Liver (tissue), 3 donors: ENCODE data around the gene TCEA3.

Experiments
- RAD21 ChIP-seq, 2 donors: IDR thresholded peaks; 2 replicates each; pipeline ENCODE4 v1.6.1; 2016; ENCODE audit warnings: antibody characterized with exemption in 2 of 2, mild to moderate bottlenecking in 2 of 2
- RXRA ChIP-seq, 2 donors: IDR thresholded peaks; 2 replicates each; pipeline ENCODE4 v1.6.1; 2017 to 2018; ENCODE audit warnings: antibody characterized with exemption in 2 of 2, mild to moderate bottlenecking in 1 of 2
- SP1 ChIP-seq: IDR thresholded peaks from 2 replicates; pipeline ENCODE4 v1.6.1; 2018; ENCODE audit warnings: antibody characterized with exemption, mild to moderate bottlenecking
- TF ChIP-seq, protein P1 (sequence below): fragments of 150-350 bp; IDR thresholded peaks from 2 replicates; pipeline ENCODE4 v1.5.1; 2017; ENCODE audit warnings: improper control_type of control experiment, low read depth, low read length; ENCODE audit not compliant: missing input control
- TF ChIP-seq, protein P2 (sequence below): IDR thresholded peaks from 2 replicates; pipeline ENCODE4 v1.6.1; 2016; ENCODE audit warnings: antibody characterized with exemption
- TF ChIP-seq, protein P3 (sequence below): IDR thresholded peaks from 2 replicates; pipeline ENCODE4 v1.6.1; 2016; ENCODE audit warnings: antibody characterized with exemption, mild to moderate bottlenecking
- donor health status: healthy.
- donor health status: healthy.

DNA sequence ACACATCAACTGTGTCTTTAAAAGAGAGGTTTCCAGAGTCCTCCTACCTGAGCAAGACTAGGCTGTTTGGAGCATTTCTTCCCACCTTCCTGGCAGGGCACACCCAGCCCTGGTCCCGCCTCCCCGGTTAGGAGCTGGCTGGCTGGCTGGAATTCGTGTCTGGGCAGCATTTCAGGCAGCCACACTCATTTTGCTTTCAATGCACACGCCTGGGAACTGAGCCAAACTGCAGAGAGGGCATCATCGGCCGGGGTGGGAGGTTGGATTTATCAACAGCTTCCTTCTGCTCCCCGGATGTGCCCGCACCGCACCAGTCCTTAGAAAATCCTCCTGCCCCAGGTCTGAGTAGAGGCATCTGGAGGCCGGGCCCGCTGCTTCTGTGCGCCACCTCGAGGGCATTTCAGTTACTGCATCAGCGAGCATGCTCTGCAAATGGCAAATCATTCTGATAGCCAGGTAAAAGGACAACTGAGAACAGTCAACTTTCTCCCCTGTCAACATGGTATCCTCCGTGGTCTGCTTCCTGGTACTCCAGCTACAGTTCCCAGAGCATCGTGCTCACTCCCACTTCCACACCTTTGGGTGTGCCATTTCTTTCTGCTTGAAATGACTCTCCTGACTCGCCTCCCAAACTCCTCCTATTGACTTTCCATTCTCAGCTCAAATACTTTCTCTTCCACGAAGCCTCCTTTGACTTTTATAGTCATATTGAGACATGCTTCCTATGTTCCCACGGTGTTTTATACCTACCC, 20.6 kb downstream of the TCEA3 start:
- TF ChIP-seq, protein P1, sequence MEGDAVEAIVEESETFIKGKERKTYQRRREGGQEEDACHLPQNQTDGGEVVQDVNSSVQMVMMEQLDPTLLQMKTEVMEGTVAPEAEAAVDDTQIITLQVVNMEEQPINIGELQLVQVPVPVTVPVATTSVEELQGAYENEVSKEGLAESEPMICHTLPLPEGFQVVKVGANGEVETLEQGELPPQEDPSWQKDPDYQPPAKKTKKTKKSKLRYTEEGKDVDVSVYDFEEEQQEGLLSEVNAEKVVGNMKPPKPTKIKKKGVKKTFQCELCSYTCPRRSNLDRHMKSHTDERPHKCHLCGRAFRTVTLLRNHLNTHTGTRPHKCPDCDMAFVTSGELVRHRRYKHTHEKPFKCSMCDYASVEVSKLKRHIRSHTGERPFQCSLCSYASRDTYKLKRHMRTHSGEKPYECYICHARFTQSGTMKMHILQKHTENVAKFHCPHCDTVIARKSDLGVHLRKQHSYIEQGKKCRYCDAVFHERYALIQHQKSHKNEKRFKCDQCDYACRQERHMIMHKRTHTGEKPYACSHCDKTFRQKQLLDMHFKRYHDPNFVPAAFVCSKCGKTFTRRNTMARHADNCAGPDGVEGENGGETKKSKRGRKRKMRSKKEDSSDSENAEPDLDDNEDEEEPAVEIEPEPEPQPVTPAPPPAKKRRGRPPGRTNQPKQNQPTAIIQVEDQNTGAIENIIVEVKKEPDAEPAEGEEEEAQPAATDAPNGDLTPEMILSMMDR = peak; percentile 95
- TF ChIP-seq, protein P2, sequence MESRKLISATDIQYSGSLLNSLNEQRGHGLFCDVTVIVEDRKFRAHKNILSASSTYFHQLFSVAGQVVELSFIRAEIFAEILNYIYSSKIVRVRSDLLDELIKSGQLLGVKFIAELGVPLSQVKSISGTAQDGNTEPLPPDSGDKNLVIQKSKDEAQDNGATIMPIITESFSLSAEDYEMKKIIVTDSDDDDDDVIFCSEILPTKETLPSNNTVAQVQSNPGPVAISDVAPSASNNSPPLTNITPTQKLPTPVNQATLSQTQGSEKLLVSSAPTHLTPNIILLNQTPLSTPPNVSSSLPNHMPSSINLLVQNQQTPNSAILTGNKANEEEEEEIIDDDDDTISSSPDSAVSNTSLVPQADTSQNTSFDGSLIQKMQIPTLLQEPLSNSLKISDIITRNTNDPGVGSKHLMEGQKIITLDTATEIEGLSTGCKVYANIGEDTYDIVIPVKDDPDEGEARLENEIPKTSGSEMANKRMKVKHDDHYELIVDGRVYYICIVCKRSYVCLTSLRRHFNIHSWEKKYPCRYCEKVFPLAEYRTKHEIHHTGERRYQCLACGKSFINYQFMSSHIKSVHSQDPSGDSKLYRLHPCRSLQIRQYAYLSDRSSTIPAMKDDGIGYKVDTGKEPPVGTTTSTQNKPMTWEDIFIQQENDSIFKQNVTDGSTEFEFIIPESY = no peak
- TF ChIP-seq, protein P3, sequence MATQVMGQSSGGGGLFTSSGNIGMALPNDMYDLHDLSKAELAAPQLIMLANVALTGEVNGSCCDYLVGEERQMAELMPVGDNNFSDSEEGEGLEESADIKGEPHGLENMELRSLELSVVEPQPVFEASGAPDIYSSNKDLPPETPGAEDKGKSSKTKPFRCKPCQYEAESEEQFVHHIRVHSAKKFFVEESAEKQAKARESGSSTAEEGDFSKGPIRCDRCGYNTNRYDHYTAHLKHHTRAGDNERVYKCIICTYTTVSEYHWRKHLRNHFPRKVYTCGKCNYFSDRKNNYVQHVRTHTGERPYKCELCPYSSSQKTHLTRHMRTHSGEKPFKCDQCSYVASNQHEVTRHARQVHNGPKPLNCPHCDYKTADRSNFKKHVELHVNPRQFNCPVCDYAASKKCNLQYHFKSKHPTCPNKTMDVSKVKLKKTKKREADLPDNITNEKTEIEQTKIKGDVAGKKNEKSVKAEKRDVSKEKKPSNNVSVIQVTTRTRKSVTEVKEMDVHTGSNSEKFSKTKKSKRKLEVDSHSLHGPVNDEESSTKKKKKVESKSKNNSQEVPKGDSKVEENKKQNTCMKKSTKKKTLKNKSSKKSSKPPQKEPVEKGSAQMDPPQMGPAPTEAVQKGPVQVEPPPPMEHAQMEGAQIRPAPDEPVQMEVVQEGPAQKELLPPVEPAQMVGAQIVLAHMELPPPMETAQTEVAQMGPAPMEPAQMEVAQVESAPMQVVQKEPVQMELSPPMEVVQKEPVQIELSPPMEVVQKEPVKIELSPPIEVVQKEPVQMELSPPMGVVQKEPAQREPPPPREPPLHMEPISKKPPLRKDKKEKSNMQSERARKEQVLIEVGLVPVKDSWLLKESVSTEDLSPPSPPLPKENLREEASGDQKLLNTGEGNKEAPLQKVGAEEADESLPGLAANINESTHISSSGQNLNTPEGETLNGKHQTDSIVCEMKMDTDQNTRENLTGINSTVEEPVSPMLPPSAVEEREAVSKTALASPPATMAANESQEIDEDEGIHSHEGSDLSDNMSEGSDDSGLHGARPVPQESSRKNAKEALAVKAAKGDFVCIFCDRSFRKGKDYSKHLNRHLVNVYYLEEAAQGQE = peak; percentile 35
- TF ChIP-seq SP1 = peak; percentile 52
- TF ChIP-seq RXRA (IDR thresholded peaks at IDR 0.05) = peak; percentile 43 to 53
- peak; percentile 91 to 94 for TF ChIP-seq RAD21 (IDR thresholded peaks at IDR 0.05)
